Stimulated activated naive CD8-positive, alpha-beta T cell treated with anti-CD3 and anti-CD28 coated beads, Interleukin-15, Interleukin-2, amounts not matched to agents 100 ng/mL and 50 ng/mL, for 24 hours (primary cell): ENCODE data around the gene SRP19.
"Not testable (repeated sequence)": the region's sequence is repeated elsewhere in the genome, so short reads cannot be mapped to it uniquely, and the experiment has no call there.

Experiments used
- H3K27ac Mint-ChIP-seq: one replicate; pipeline ENCODE4 v1.8.0; 2021; ENCODE audit warnings: mild to moderate bottlenecking, mixed read lengths
- H3K27me3 Mint-ChIP-seq: one replicate; pipeline ENCODE4 v1.8.0; 2021; ENCODE audit warnings: mixed read lengths
- H3K36me3 Mint-ChIP-seq: one replicate; pipeline ENCODE4 v1.8.0; 2021; ENCODE audit warnings: low read depth, mixed read lengths
- H3K4me1 Mint-ChIP-seq: one replicate; pipeline ENCODE4 v1.8.0; 2021; ENCODE audit warnings: low read depth, mixed read lengths
- H3K4me3 Mint-ChIP-seq: one replicate; pipeline ENCODE4 v1.8.0; 2021; ENCODE audit warnings: mild to moderate bottlenecking, mixed read lengths
- H3K9me3 Mint-ChIP-seq: one replicate; pipeline ENCODE4 v1.8.0; 2021; ENCODE audit warnings: mixed read lengths

The SRP19 gene

DNA sequence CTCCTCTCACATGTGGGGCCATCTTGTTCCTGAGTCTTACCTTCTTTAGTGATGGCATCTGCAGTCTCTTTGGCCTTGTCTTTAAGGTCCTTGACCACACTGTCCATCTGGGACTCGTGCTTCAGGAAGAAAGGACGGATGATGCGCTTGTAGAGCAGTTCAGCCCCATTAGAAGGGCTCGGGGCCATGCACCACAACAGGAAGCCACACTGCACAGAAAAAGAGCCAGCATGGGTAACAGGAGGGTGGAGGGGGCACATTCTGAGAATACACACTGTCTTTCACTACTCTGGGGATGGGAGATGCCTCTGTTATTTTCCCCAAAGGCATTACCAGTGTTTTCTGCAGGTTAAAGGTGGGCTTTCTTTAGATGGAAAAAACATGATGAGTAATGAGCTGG is 25.9 kb downstream of the SRP19 start:
- Mint-ChIP-seq H3K27me3 (no peaks in the 10 kb centered on the region), H3K4me3 (no peak overlapping the region), H3K36me3 (peaks cover 37% of the 10 kb centered on the region), H3K9me3 (no peaks in the 10 kb centered on the region), H3K27ac (peak overlapping the region; percentile 27), H3K4me1 (peaks cover 26% of the 10 kb centered on the region)

DNA sequence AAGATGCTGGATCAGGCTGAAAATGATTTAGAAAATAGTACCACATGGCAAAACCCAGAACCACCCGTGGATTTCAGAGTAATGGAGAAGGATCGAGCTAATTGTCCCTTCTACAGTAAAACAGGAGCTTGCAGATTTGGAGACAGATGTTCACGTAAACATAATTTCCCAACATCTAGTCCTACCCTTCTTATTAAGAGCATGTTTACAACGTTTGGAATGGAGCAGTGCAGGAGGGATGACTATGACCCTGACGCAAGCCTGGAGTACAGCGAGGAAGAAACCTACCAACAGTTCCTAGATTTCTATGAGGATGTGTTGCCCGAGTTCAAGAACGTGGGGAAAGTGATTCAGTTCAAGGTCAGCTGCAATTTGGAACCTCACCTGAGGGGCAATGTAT is 31.0 kb downstream of the SRP19 start:
- H3K27ac Mint-ChIP-seq, H3K27me3 Mint-ChIP-seq, H3K9me3 Mint-ChIP-seq, H3K4me3 Mint-ChIP-seq: not testable (repeated sequence)
- peaks cover 24% of the 10 kb centered on the region for H3K4me1 Mint-ChIP-seq
- H3K36me3 Mint-ChIP-seq: peaks cover 58% of the 10 kb centered on the region

DNA sequence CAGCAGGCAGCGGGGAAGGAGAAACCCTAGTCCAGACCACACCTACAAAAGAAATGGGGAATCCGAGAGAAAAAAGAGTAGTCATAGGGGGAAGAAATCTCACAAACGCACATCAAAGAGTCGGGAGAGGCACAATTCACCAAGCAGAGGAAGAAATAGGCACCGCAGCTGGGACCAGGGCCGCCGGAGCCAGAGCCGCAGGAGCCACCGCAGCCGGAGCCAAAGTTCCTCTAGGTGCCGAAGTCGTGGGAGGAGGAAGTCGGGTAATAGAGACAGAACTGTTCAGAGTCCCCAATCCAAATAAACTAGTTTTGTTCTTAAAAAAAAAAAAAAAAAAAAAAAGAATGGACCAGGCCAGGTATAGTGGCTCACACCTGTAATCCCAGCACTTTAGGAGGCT is 31.7 kb downstream of the SRP19 start:
- Mint-ChIP-seq H3K4me3 (no peak overlapping the region), H3K4me1 (peaks cover 17% of the 10 kb centered on the region), H3K36me3 (peaks cover 64% of the 10 kb centered on the region), H3K27ac (peak overlapping the region; percentile 68), H3K9me3 (no peaks in the 10 kb centered on the region), H3K27me3 (no peaks in the 10 kb centered on the region)

DNA sequence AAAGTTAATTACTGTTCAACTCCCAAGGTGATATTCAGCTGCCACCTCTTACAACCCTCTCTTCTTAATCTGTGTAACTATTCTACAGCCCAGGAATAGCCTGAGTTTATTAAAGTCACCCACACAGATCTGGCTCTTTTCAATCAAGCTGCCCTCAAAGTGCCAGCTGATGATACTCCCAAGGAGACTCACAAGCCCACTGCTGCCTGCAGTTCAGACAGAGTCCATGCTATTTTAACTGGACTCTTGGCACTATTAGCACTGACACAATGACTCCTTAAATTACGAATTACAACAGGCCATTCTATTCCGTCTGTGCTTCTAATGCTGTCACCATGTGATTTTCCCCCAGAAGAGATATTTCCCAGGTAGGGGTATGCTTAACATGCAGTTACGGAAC is 34.6 kb downstream of the SRP19 start:
- Mint-ChIP-seq H3K4me1 (peaks cover 7% of the 10 kb centered on the region), H3K27me3 (no peaks in the 10 kb centered on the region), H3K4me3 (no peak overlapping the region), H3K9me3 (no peaks in the 10 kb centered on the region), H3K27ac (no peak overlapping the region), H3K36me3 (peaks cover 79% of the 10 kb centered on the region)

DNA sequence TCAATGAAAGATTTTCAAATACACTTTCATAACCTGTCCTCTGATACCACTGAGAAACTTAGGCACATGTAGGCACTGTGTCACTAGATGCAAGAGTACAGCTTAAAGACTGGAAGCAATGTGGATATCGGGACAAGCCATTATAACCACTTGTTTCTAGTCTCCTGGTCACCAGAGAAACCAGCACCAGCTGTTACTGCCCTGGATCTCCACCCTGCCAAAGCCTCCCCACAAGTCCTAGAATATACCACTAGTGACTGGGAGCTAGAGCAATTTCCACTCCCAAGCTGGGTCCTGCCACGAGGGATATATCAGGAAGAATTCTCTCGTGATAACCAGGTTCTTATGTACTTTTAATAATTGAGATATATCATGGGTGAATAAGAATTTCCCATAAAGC is 41.5 kb downstream of the SRP19 start:
- H3K27me3 Mint-ChIP-seq: no peaks in the 10 kb centered on the region
- no peak overlapping the region for H3K27ac Mint-ChIP-seq
- peaks cover 40% of the 10 kb centered on the region for H3K36me3 Mint-ChIP-seq
- H3K9me3 Mint-ChIP-seq: no peaks in the 10 kb centered on the region
- peaks cover 7% of the 10 kb centered on the region for H3K4me1 Mint-ChIP-seq
- no peak overlapping the region for H3K4me3 Mint-ChIP-seq

DNA sequence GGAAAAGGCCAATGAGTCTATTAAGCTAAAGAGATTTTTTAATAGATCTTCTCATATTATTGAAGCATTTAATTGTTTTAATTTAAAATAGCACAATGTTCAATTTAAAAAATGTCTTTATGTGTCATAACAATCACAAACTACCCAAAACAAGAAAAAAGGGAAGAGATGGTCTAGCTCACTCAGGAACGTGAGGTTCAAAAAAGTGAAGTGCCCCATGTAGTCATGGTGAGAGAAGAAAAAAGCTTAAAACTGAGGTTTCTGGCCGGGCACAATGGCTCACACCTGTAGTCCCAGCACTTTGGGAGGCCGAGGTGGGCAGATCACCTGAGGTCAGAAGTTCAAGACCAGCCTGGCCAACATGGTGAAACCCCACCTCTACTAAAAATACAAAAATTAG is 43.9 kb downstream of the SRP19 start:
- not testable (repeated sequence) for H3K27me3 Mint-ChIP-seq, H3K4me1 Mint-ChIP-seq, H3K4me3 Mint-ChIP-seq, H3K9me3 Mint-ChIP-seq
- Mint-ChIP-seq H3K36me3 (peaks cover 34% of the 10 kb centered on the region), H3K27ac (peak overlapping the region; percentile 26)

DNA sequence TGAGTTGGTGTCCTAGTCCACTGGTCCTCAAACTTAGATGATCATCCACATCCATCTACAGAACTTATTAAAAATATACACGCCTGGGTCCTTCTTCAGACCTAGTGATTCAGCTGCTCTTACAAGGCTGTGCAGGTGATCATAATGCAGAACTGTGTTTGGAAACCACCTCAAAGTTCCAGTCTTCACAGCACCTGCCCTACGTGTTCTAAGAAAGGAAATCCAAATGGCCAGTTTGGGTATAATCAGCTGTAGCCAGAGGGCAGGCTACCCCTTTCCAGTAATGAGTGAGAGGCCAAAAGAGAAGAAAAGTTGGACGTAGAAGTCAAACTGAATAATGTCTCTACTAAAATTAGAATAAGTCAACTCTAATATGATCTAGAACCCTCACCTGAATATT is 45.5 kb downstream of the SRP19 start:
- H3K4me1 Mint-ChIP-seq: peaks cover 9% of the 10 kb centered on the region
- no peak overlapping the region for H3K27ac Mint-ChIP-seq
- no peaks in the 10 kb centered on the region for H3K9me3 Mint-ChIP-seq
- no peaks in the 10 kb centered on the region for H3K27me3 Mint-ChIP-seq
- H3K36me3 Mint-ChIP-seq: peaks cover 36% of the 10 kb centered on the region
- H3K4me3 Mint-ChIP-seq: no peak overlapping the region

DNA sequence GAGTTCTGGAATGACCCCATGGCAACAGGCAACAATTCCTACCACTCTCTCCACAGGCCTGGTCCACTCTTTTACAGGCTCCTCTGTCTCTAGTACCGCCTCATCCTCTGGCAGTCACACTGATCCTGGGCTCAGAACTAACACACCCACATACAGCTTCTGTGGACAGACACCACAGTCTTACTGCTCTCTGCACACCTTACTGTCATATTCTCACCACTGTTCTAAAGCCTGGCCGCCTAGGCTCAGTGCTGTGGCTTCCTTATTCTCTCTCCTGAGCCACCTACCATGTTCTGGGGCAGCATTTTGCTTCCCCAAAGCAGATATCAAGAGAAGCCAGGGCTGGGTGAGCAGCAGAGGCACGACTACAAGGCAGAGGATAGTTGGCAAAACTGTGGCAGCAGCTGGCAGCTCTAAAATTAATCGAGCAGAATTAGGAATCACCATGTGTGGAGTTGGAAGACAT is 46.1 kb downstream of the SRP19 start:
- Mint-ChIP-seq H3K4me1 (peaks cover 9% of the 10 kb centered on the region), H3K36me3 (peaks cover 36% of the 10 kb centered on the region), H3K9me3 (no peaks in the 10 kb centered on the region), H3K4me3 (no peak overlapping the region), H3K27ac (no peak overlapping the region), H3K27me3 (no peaks in the 10 kb centered on the region)

DNA sequence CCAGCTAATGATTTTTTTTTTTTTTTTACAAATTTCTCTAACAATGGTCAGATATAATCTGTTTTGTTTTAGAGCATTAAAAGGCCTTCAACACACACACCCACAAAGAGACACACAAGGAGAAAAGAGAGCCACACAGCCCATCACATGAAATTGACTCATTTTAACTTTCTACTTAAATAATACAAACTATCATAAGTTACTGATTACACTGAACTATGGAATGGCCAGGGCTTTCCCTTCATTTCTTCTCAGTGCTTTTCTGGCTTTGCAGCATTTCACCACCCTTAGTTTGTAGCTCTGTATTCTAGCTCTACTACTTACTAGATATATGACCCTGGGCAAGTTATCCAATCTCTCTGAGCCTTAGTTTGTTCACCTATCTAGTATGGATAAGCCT is 47.8 kb downstream of the SRP19 start:
- H3K4me3 Mint-ChIP-seq: no peak overlapping the region
- no peaks in the 10 kb centered on the region for H3K27me3 Mint-ChIP-seq
- peaks cover 20% of the 10 kb centered on the region for H3K4me1 Mint-ChIP-seq
- H3K9me3 Mint-ChIP-seq: no peaks in the 10 kb centered on the region
- peaks cover 44% of the 10 kb centered on the region for H3K36me3 Mint-ChIP-seq
- no peak overlapping the region for H3K27ac Mint-ChIP-seq

DNA sequence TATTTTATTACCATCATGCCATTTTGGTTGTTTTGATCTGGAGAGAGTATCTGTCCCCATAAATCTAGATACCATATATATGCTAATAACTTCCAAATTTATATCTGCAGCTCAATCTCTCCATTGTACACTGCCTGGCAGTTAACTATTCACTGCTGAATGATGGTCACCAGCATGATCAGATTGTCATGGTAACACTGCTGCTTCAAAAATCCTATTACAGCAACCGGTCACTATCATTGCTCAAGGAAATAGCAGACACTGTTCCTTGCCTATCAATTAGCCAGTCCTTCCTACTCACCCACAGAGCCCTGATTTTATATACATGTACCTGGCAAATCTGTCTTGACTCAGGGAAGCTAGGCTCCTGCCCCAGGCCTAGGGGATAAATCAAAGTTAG is 49.4 kb downstream of the SRP19 start:
- Mint-ChIP-seq H3K4me1 (peaks cover 29% of the 10 kb centered on the region), H3K27ac (no peak overlapping the region), H3K36me3 (peaks cover 52% of the 10 kb centered on the region), H3K4me3 (no peak overlapping the region), H3K9me3 (no peaks in the 10 kb centered on the region), H3K27me3 (no peaks in the 10 kb centered on the region)

DNA sequence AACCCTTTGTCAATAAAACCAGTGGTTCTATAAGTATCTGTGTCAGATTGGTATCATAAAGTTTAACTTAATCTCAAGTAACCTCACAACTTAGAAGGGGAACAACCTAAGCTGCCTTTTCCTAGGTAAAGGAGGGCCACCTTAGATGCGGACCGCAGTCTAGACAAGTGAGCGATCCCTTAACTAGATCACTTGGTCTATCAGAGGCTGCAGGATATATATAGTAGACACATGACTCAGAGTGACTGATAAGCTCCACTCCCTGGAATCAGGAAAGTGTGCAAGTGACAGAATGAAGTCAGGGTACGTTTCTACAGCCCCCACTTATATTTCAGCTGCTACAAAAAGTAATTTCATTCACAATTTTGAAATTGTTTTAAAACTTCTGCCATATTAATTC is 53.5 kb downstream of the SRP19 start:
- peaks cover 69% of the 10 kb centered on the region for H3K4me1 Mint-ChIP-seq
- peaks cover 81% of the 10 kb centered on the region for H3K36me3 Mint-ChIP-seq
- no peaks in the 10 kb centered on the region for H3K27me3 Mint-ChIP-seq
- H3K27ac Mint-ChIP-seq: no peak overlapping the region
- no peaks in the 10 kb centered on the region for H3K9me3 Mint-ChIP-seq
- no peak overlapping the region for H3K4me3 Mint-ChIP-seq

DNA sequence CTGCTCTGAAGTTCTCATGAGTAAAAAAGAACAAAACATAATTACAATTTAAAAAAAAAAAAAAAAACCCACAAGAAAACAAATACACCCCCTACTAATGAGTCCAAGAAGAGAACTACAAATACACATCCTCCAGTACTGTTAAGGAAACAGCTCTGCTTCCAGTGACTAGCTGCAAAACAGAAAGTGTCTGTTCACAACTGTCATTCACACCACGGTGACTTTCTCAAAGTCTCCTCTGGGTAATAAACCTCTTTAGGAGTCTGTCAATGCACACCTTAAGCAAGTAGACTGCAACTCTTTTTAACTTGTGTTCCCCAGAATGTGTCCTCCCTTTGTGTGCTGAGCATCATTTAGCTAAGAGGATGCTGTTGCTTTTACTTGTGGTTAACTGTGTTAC is 54.7 kb downstream of the SRP19 start:
- H3K27ac Mint-ChIP-seq: no peak overlapping the region
- H3K4me1 Mint-ChIP-seq: peaks cover 81% of the 10 kb centered on the region
- H3K36me3 Mint-ChIP-seq: peaks cover 78% of the 10 kb centered on the region
- H3K27me3 Mint-ChIP-seq: no peaks in the 10 kb centered on the region
- no peaks in the 10 kb centered on the region for H3K9me3 Mint-ChIP-seq
- no peak overlapping the region for H3K4me3 Mint-ChIP-seq

DNA sequence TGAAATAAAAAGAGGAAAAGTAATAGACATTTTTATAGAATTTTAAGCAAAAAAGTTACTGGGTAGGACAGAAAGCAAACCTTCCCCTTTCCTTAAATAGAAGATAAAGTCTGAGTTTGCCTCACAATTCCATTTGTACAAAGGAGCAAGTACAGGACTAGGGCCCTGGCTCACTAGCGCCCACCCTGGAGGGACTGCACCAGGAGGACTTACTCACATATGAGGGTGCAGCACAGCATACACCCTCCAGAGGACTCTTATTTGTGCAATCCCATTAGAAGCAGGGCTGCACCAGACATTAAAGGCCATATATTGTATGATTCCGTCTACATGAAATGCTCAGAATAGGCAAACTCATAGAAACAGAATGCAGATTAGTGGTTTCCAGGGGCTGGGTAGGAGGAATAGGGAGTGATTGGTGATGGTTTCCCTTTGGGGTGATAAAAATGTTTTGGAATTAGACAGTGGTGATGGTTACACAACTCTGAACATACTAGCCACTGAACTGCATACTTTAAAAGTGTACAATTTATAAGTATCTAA is 56.4 kb downstream of the SRP19 start:
- Mint-ChIP-seq H3K4me1 (peaks cover 82% of the 10 kb centered on the region), H3K27ac (no peak overlapping the region), H3K4me3 (no peak overlapping the region), H3K9me3 (no peaks in the 10 kb centered on the region), H3K36me3 (peaks cover 75% of the 10 kb centered on the region), H3K27me3 (no peaks in the 10 kb centered on the region)

DNA sequence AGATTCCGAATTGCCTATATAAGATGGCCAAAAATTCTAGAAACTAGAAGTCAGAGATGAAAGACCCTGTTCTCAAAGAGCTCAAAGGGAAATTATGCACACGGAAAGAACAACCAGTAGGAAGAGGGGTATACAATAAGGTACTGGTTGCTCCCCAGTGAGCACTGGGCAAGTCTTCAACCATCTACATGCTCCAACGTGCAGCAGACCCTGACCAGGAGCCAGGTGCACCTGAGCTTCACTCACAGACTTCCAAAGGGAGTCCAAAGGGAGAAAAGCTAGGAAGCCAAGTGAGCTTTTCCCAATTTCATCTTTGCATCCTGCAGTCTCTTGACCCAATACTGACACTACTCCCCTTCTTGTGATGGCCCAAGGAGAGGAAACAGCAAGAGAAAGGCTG is 57.0 kb downstream of the SRP19 start:
- H3K36me3 Mint-ChIP-seq: peaks cover 69% of the 10 kb centered on the region
- H3K4me3 Mint-ChIP-seq: no peak overlapping the region
- no peak overlapping the region for H3K27ac Mint-ChIP-seq

DNA sequence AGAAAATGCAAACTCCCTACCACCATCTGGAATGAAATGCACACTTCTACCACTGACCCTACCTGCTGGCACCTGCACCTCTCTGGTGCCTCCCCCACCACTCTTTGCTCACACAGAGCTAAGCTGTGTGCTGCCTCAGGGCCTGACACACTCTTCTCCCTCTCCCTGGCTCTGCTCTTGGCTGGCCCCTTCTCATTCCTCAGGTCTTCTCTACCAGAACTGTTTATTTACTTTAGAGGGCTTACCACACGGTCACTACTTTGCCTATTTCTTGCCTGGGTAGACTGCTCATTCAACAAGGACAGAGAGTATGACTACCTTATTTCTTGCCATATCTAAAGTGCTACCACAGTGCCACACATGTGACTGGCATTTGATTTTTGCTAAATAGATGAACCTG is 57.6 kb downstream of the SRP19 start:
- peaks cover 63% of the 10 kb centered on the region for H3K36me3 Mint-ChIP-seq
- H3K4me1 Mint-ChIP-seq: peaks cover 82% of the 10 kb centered on the region
- H3K9me3 Mint-ChIP-seq: no peaks in the 10 kb centered on the region
- peak overlapping the region; percentile 56 for H3K27ac Mint-ChIP-seq
- no peak overlapping the region for H3K4me3 Mint-ChIP-seq
- no peaks in the 10 kb centered on the region for H3K27me3 Mint-ChIP-seq

More for the DNA sequence above, 57.0 kb downstream of the SRP19 start:
- peaks cover 82% of the 10 kb centered on the region for H3K4me1 Mint-ChIP-seq
- H3K9me3 Mint-ChIP-seq: no peaks in the 10 kb centered on the region
- no peaks in the 10 kb centered on the region for H3K27me3 Mint-ChIP-seq
